Measurements from ENCODE around the gene PRPSAP2. TPM values are rescaled to one million over a fixed set of nuclear protein-coding genes. Genes with fewer than 3 reads are reported as not detected.
"Not testable (repeated sequence)": the region's sequence is repeated elsewhere in the genome, so short reads cannot be mapped to it uniquely, and the experiment has no call there.

PRPSAP2 gene
- total RNA-seq, 4 donors from 2014 or later = 18.2 to 65.9 (median 39.2) TPM

DNA sequence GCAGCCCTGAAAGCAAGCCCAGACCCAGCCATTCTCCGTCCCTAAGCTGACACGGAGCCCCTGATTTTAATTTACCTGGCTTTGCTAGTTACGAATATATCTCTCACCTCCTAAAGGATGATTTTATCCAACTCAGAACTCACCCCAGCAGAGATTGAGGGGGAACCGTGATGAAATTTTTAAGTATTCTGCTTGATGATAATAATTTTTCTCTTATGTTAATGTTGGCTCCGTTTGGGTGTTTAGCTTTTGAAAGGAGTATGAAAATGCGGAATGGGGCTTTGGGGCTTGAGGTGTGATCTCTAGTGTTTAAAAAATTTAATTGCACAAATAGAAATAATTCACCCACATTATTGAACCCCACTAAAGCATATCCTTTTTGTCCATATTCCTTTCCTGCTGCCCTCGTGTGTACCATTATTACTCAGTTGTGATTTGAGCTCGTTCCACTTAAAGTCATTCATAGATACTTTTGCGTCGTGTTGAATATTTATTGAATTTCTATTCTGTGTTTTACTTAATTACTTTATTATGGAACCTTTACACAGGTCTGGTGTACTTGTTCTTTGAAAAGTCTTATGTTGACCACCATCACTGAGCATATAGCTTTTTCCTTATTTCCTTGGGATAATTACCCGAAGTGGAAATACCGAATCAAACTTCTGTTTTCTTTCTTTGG is 775 bp downstream of the PRPSAP2 start:
- DNase-seq = no peak
- Histone ChIP-seq H3K9me3 (no peaks in the 10 kb centered on the region), H3K4me3 (peak overlapping the region; percentile 55 to 97), H3K27me3 (no peaks in the 10 kb centered on the region), H3K36me3 (no peaks in the 10 kb centered on the region), H3K27ac (peak overlapping the region; percentile 91 to 98), H3K4me1 (no peaks in the 10 kb centered on the region)
- TF ChIP-seq, protein P1, sequence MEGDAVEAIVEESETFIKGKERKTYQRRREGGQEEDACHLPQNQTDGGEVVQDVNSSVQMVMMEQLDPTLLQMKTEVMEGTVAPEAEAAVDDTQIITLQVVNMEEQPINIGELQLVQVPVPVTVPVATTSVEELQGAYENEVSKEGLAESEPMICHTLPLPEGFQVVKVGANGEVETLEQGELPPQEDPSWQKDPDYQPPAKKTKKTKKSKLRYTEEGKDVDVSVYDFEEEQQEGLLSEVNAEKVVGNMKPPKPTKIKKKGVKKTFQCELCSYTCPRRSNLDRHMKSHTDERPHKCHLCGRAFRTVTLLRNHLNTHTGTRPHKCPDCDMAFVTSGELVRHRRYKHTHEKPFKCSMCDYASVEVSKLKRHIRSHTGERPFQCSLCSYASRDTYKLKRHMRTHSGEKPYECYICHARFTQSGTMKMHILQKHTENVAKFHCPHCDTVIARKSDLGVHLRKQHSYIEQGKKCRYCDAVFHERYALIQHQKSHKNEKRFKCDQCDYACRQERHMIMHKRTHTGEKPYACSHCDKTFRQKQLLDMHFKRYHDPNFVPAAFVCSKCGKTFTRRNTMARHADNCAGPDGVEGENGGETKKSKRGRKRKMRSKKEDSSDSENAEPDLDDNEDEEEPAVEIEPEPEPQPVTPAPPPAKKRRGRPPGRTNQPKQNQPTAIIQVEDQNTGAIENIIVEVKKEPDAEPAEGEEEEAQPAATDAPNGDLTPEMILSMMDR (IDR thresholded peaks at IDR 0.05) = no peak
- TF ChIP-seq POLR2A (IDR thresholded peaks at IDR 0.05) = no peak
- intact Hi-C loops (cut with DNase I; ENCODE audit: low total_unique reads) = no loop called here

DNA sequence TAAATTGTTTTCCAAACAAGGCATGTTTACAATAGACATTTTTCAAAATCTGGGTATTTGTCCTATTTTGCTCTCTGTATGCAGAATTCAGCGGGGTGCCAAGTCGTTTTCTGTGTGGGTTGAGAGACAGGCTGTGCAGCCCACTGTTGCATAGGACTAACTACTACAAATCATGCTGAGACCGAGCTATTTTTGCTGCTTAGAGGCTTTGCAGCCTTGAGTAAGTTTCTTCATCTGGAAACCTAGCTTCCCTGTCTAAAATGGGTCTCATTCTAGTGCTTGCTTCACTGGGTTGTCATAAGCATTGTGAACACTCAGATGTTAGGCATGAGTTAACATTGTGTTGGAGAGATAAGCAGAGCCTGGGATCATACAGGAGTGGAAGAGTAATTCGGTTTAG is 1.3 kb downstream of the PRPSAP2 start:
- TF ChIP-seq, protein P1 (IDR thresholded peaks at IDR 0.05) = no peak
- no peak for TF ChIP-seq POLR2A (IDR thresholded peaks at IDR 0.05)
- H3K27ac ChIP-seq = peak overlapping the region; percentile 91 to 98

DNA sequence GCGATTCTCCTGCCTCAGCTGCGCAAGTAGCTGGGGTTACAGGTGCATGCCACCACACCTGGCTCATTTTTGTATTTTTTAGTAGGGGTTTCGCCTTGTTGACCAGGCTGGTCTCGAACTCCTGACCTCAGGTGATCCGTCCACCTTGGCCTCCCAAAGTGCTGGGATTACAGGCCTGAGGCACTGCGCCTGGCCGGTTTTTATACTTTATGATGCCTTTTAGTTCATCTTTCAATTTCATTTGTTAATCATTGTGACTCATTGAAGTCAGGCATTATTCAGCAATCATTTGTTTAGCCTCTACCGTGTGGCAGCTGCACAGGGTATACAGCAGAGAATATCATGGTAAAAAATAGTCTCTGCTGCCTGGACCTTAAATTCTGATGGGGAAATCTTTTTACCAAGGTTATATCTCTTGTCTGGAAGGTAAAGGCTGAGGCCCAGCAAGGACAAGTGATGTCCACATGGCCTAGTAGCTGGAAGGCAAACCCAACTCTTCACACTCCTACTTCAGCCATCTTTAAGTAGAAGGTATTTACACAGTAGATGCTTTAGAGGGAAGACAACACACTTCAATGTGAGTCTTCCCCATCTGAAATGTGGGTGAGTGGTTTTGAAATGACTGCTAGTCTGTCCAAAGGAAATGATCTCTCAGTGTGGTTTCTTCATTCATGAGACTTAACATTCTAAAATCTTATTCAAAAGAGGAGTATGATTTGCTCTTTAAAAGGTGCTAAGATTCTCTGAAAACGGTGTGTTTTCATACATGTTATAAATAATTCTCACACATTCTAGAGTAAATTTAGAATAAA is 2.4 kb downstream of the PRPSAP2 start:
- Histone ChIP-seq H3K27me3 (no peaks in the 10 kb centered on the region), H3K27ac (no peak overlapping the region), H3K4me1 (no peaks in the 10 kb centered on the region), H3K36me3 (no peaks in the 10 kb centered on the region), H3K9me3 (no peaks in the 10 kb centered on the region), H3K4me3 (no peak overlapping the region)
- no peak for TF ChIP-seq POLR2A (IDR thresholded peaks at IDR 0.05)
- TF ChIP-seq, protein P1 (IDR thresholded peaks at IDR 0.05) = no peak
- intact Hi-C loops (cut with DNase I; ENCODE audit: low total_unique reads) = no loop called here
- no peak for DNase-seq

More for the DNA sequence above, 1.3 kb downstream of the PRPSAP2 start:
- no peaks in the 10 kb centered on the region for H3K36me3 ChIP-seq
- DNase-seq = peak in 1 of 2 donors; percentile 11
- H3K4me3 ChIP-seq = peak overlapping the region in 1 of 2 donors; percentile 97
- no peaks in the 10 kb centered on the region for H3K4me1 ChIP-seq
- no peaks in the 10 kb centered on the region for H3K9me3 ChIP-seq
- intact Hi-C loops (cut with DNase I; ENCODE audit: low total_unique reads) = no loop called here
- no peaks in the 10 kb centered on the region for H3K27me3 ChIP-seq

DNA sequence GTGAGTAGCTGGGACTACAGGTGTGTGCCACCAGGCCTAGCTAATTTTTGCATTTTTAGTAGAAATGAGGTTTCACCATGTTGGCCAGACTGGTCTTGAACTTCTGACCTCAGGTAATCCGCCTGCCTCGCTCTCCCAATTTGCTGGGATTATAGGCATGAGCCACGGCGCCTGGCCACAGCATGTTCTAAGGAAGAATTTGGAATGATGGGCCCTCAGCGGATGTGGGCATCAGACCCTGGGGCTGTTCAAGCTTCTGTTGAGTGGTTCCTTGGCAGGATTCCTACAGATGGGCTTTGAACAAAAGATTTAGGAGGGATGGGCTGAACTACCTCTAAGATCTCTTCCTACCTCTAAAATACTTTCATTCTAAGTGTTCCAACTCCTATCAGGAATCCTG is 4.1 kb downstream of the PRPSAP2 start:
- H3K9me3 ChIP-seq = no peaks in the 10 kb centered on the region
- intact Hi-C loops (cut with DNase I; ENCODE audit: low total_unique reads) = no loop called here
- TF ChIP-seq POLR2A (IDR thresholded peaks at IDR 0.05) = no peak
- TF ChIP-seq, protein P1 (IDR thresholded peaks at IDR 0.05) = no peak
- H3K27me3 ChIP-seq = no peaks in the 10 kb centered on the region
- DNase-seq = peak in 1 of 2 donors; percentile 6
- H3K4me3 ChIP-seq = no peak overlapping the region
- no peaks in the 10 kb centered on the region for H3K4me1 ChIP-seq
- no peak overlapping the region for H3K27ac ChIP-seq
- no peaks in the 10 kb centered on the region for H3K36me3 ChIP-seq

DNA sequence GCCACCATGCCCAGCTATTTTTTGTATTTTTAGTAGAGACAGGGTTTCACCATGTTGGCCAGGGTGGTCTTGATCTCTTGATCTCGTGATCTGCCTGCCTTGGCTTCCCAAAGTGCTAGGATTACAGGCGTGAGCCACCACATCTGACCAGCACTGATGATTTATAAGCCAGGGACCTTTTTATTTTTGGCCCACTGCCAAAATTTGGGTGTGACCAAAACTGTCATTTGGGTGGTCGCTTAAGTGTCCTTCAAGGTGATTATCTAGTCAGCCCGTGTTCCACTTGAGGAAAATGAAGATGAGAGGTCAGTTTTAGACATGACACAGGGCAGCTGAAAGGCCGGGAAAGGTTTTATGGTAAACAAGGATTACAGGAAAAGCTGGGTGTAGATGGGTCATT is 7.1 kb downstream of the PRPSAP2 start:
- H3K9me3 ChIP-seq; H3K27me3 ChIP-seq; H3K4me1 ChIP-seq; H3K27ac ChIP-seq; intact Hi-C loops (cut with DNase I; ENCODE audit: low total_unique reads); H3K36me3 ChIP-seq; H3K4me3 ChIP-seq: not testable (repeated sequence)
- peak in 1 of 2 donors; percentile 10 for DNase-seq
